Measurements from ENCODE around the gene ILK.

Gene ILK

GRCh38 chr11:6621711-6622211 lies 18.2 kb downstream of the ILK start:
- no peak for DNase-seq (ENCODE audit: low read depth)

GRCh38 chr11:6622261-6623171 lies 18.9 kb downstream of the ILK start:
- DNase-seq (ENCODE audit: low read depth): no peak

GRCh38 chr11:6623391-6624363 lies 20.1 kb downstream of the ILK start:
- DNase-seq (ENCODE audit: low read depth): no peak

GRCh38 chr11:6625156-6625831 lies 21.7 kb downstream of the ILK start:
- no peak for DNase-seq (ENCODE audit: low read depth)

- no peak for DNase-seq (ENCODE audit: low read depth)
Observed at GRCh38 chr11:6625832-6626420, 22.4 kb downstream of the ILK start.

- DNase-seq (ENCODE audit: low read depth): no peak
Observed at GRCh38 chr11:6626971-6627761, 23.6 kb downstream of the ILK start.

GRCh38 chr11:6627762-6628241 lies 24.2 kb downstream of the ILK start:
- no peak for DNase-seq (ENCODE audit: low read depth)

GRCh38 chr11:6628526-6628925 lies 25.0 kb downstream of the ILK start:
- DNase-seq (ENCODE audit: low read depth): no peak

- DNase-seq (ENCODE audit: low read depth): no peak
Observed at GRCh38 chr11:6629573-6629891, 26.0 kb downstream of the ILK start.

- no peak for DNase-seq (ENCODE audit: low read depth)
Observed at GRCh38 chr11:6629892-6630631, 26.5 kb downstream of the ILK start.

- DNase-seq (ENCODE audit: low read depth): no peak
Observed at GRCh38 chr11:6630632-6631291, 27.2 kb downstream of the ILK start.

GRCh38 chr11:6631361-6631890 lies 27.9 kb downstream of the ILK start:
- no peak for DNase-seq (ENCODE audit: low read depth)

- DNase-seq (ENCODE audit: low read depth): no peak
Observed at GRCh38 chr11:6632116-6633073, 28.8 kb downstream of the ILK start.

- no peak for DNase-seq (ENCODE audit: low read depth)
Observed at GRCh38 chr11:6633422-6634408, 30.1 kb downstream of the ILK start.

GRCh38 chr11:6634534-6634933 lies 31.0 kb downstream of the ILK start:
- DNase-seq (ENCODE audit: low read depth): no peak

GRCh38 chr11:6635082-6635932 lies 31.7 kb downstream of the ILK start:
- no peak for DNase-seq (ENCODE audit: low read depth)
